IMR-90 (cell line): ENCODE results near the gene DLGAP3. TPM values are rescaled to one million over a fixed set of nuclear protein-coding genes. Genes with fewer than 3 reads are reported as not detected.
"Not testable (repeated sequence)": the region's sequence is repeated elsewhere in the genome, so short reads cannot be mapped to it uniquely, and the experiment has no call there.

ENCODE experiments used
- ATAC-seq: fragments of 200-7000 bp; cut with Tn5 transposase; 2 replicates; pipeline ENCODE4 v1.9.1; 2020; ENCODE audit warnings: low read depth, mild to moderate bottlenecking, moderate library complexity
- BruUV-seq: library from RNA; stranded (reverse); fragments of 400-500 nt; replicated peaks from 2 replicates; lab custom pipeline; 2021; lab: Mats Ljungman, UMichigan
- CTCF ChIA-PET: fragments of 300-600 bp; formaldehyde crosslinking; extraction: SDS; loops from one replicate; lab custom pipeline; 2021; ENCODE audit warnings: antibody characterized with exemption; lab: Yijun Ruan, JAX
- POLR2A ChIA-PET: fragments of 300-600 bp; sonication (Branson Sonifier 250); formaldehyde crosslinking; loops from one replicate; lab custom pipeline; 2022; ENCODE audit warnings: antibody characterized with exemption; ENCODE audit not compliant: unreplicated experiment; lab: Charles Lee
- DNase-seq: peaks from one replicate; pipeline ENCODE4 v3.0.0; 2013
- H2AFZ ChIP-seq: replicated peaks from 2 replicates; pipeline ENCODE3; 2013; ENCODE audit warnings: low read length, mild to moderate bottlenecking; ENCODE audit not compliant: poor library complexity
- H2AK5ac ChIP-seq: 2 replicates; pipeline ENCODE4 v1.6.1; 2013; ENCODE audit warnings: low read depth, low read length, inconsistent platforms
- H2AK9ac ChIP-seq: replicated peaks from 2 replicates; pipeline ENCODE3; 2013; ENCODE audit warnings: mild to moderate bottlenecking, low read depth, low read length, moderate library complexity; ENCODE audit not compliant: poor library complexity
- H2BK120ac ChIP-seq: 2 replicates; pipeline ENCODE4 v1.6.1; 2013; ENCODE audit warnings: low read depth, low read length, inconsistent platforms
- H2BK15ac ChIP-seq: 3 replicates; pipeline ENCODE4 v1.6.1; 2013; ENCODE audit warnings: low read depth, low read length, inconsistent platforms
- H2BK20ac ChIP-seq: 2 replicates; pipeline ENCODE4 v1.6.1; 2013; ENCODE audit warnings: low read depth, mild to moderate bottlenecking, inconsistent platforms, low read length, moderate library complexity
- H2BK5ac ChIP-seq: 2 replicates; pipeline ENCODE4 v1.6.1; 2013; ENCODE audit warnings: mild to moderate bottlenecking, low read depth, low read length, inconsistent platforms; ENCODE audit not compliant: poor library complexity, severe bottlenecking
- H3K14ac ChIP-seq: replicated peaks from 2 replicates; pipeline ENCODE4 v1.6.1; 2013; ENCODE audit warnings: low read depth, low read length, inconsistent platforms
- H3K18ac ChIP-seq: 2 replicates; pipeline ENCODE4 v1.6.1; 2013; ENCODE audit warnings: low read depth, low read length, control low read depth
- H3K23ac ChIP-seq: 2 replicates; pipeline ENCODE4 v1.6.1; 2013; ENCODE audit warnings: low read depth, low read length, inconsistent platforms
- H3K27ac ChIP-seq: 2 replicates; pipeline ENCODE4 v1.5.1; 2013; ENCODE audit warnings: mild to moderate bottlenecking, control low read depth, low read length; ENCODE audit not compliant: insufficient read depth
- H3K27me3 ChIP-seq: 2 replicates; pipeline ENCODE4 v1.6.1; 2013; ENCODE audit warnings: low read length; ENCODE audit not compliant: control insufficient read depth, insufficient read depth
- H3K36me3 ChIP-seq: 2 replicates; pipeline ENCODE4 v1.6.1; 2013; ENCODE audit warnings: low read length, mixed read lengths; ENCODE audit not compliant: control insufficient read depth, insufficient read depth
- H3K4ac ChIP-seq: 2 replicates; pipeline ENCODE4 v1.6.1; 2013; ENCODE audit warnings: low read depth, low read length, inconsistent platforms
- H3K4me1 ChIP-seq: 2 replicates; pipeline ENCODE4 v1.6.1; 2013; ENCODE audit warnings: low read length, mixed read lengths; ENCODE audit not compliant: control insufficient read depth, insufficient read depth
- H3K4me2 ChIP-seq: 2 replicates; pipeline ENCODE4 v1.6.1; 2013; ENCODE audit warnings: low read depth, mild to moderate bottlenecking, control low read depth, low read length, moderate library complexity
- H3K4me3 ChIP-seq: 2 replicates; pipeline ENCODE4 v1.5.1; 2013; ENCODE audit warnings: low read depth, mild to moderate bottlenecking, control low read depth, low read length, moderate library complexity; ENCODE audit not compliant: insufficient read depth
- H3K56ac ChIP-seq: 2 replicates; pipeline ENCODE4 v1.6.1; 2013; ENCODE audit warnings: low read length, inconsistent platforms; ENCODE audit not compliant: insufficient read depth; ENCODE audit errors: extremely low read depth
- H3K79me1 ChIP-seq, 2 experiments: 2 replicates each; pipeline ENCODE4 v1.6.1; 2013; ENCODE audit warnings: low read length in 2 of 2, inconsistent platforms in 1 of 2, low read depth in 1 of 2
- H3K9ac ChIP-seq: 2 replicates; pipeline ENCODE4 v1.6.1; 2013; ENCODE audit warnings: low read depth, low read length, control low read depth
- H3K9me1 ChIP-seq: 2 replicates; pipeline ENCODE4 v1.6.1; 2013; ENCODE audit warnings: low read length, inconsistent platforms; ENCODE audit not compliant: insufficient read depth
- H3K9me3 ChIP-seq: 2 replicates; pipeline ENCODE4 v1.6.1; 2013; ENCODE audit warnings: low read length; ENCODE audit not compliant: control insufficient read depth, insufficient read depth
- H4K20me1 ChIP-seq: 2 replicates; pipeline ENCODE4 v1.6.1; 2013; ENCODE audit warnings: low read length, inconsistent platforms; ENCODE audit not compliant: insufficient read depth
- H4K5ac ChIP-seq: 2 replicates; pipeline ENCODE4 v1.6.1; 2013; ENCODE audit warnings: mild to moderate bottlenecking, low read depth, low read length, control low read depth
- H4K8ac ChIP-seq, 2 experiments: 2 replicates each; pipeline ENCODE4 v1.6.1; 2013; ENCODE audit warnings: low read depth in 2 of 2, low read length in 2 of 2, control low read depth in 1 of 2, inconsistent platforms in 1 of 2
- H4K91ac ChIP-seq: 2 replicates; pipeline ENCODE4 v1.6.1; 2013; ENCODE audit warnings: low read depth, low read length, inconsistent platforms; ENCODE audit not compliant: insufficient read depth
- CTCF ChIP-seq: conservative IDR thresholded peaks from 2 replicates; pipeline ENCODE4 v1.5.1; 2012; ENCODE audit warnings: mild to moderate bottlenecking, low read depth, low read length, improper control_type of control experiment
- FOS ChIP-seq: fragments of 150-350 bp; IDR thresholded peaks from 2 replicates; pipeline ENCODE4 v1.6.1; 2016; ENCODE audit warnings: low read depth, low read length
- MXI1 ChIP-seq: IDR thresholded peaks from 2 replicates; pipeline ENCODE4 v1.6.1; 2012; ENCODE audit warnings: low read depth, mild to moderate bottlenecking, low read length, moderate library complexity, borderline replicate concordance
- NFE2L2 ChIP-seq: fragments of 150-350 bp; IDR thresholded peaks from 2 replicates; pipeline ENCODE4 v1.6.1; 2016; ENCODE audit warnings: low read depth, mild to moderate bottlenecking, low read length
- RCOR1 ChIP-seq: IDR thresholded peaks from 2 replicates; pipeline ENCODE4 v1.6.1; 2012; ENCODE audit warnings: mild to moderate bottlenecking, low read length, improper control_type of control experiment; ENCODE audit not compliant: insufficient replicate concordance
- SMC3 ChIP-seq: fragments of 150-350 bp; IDR thresholded peaks from 2 replicates; pipeline ENCODE4 v1.6.1; 2016; ENCODE audit warnings: low read depth, mild to moderate bottlenecking, antibody characterized with exemption, low read length, moderate library complexity
- WGBS, 2 experiments: methylation state at CpG; one replicate each; pipeline versions ENCODE4 v1.1.5 to v1.1.7; 2013; ENCODE audit warnings: missing lambda C conversion rate in 2 of 2; ENCODE audit not compliant: insufficient read length in 1 of 2; ENCODE audit errors: extremely low coverage in 2 of 2; 5-methylcytosine and 5-hydroxymethylcytosine counted together
- dilution Hi-C: fragments of 300-500 bp; cut with HindIII; formaldehyde crosslinking; loops from one replicate; pipeline ENCODE4 v1.14.3; 2018; ENCODE audit warnings: low sequenced_read_pairs; ENCODE audit not compliant: unreplicated experiment
- in situ Hi-C: fragments of 300-500 bp; cut with MboI; formaldehyde crosslinking; loops from 3 replicates; pipeline ENCODE4 v1.14.3; 2019; ENCODE audit warnings: low sequenced_read_pairs, inconsistent platforms, mixed read lengths
- intact Hi-C: fragments of 100-400 bp; cut with micrococcal nuclease; formaldehyde crosslinking; loops from 2 replicates; pipeline ENCODE4 v1.10.0; 2022
- polyA plus RNA-seq, 3 experiments: library from polyadenylated mRNA; depleted of rRNA; stranded (reverse); fragments of >200 nt; gene quantifications; 2 replicates each; pipeline ENCODE4 v1.2.3, GENCODE V29; 2012; ENCODE audit warnings: low replicate concordance in 1 of 3
- total RNA-seq: library from RNA; depleted of rRNA; stranded (reverse); fragments of >200 nt; gene quantifications from 2 replicates; pipeline ENCODE4 v1.2.3, GENCODE V29; 2012

The DLGAP3 gene
- total and polyA plus RNA-seq, 2 of the 4 experiments (the other 2 are of a cell fraction), result 0.02 TPM; not detected in 1

- no peaks in the 10 kb centered on the region for H3K4me1 ChIP-seq
- no peaks in the 10 kb centered on the region for H4K20me1 ChIP-seq
- dilution Hi-C loops, result no loop called here
- H4K91ac ChIP-seq, result no peak overlapping the region
- ChIA-PET POLR2A (no interaction called here), CTCF (no interaction called here)
- no peaks in the 10 kb centered on the region for H3K79me1 ChIP-seq
- H3K4me2 ChIP-seq, result no peak overlapping the region
- no peak overlapping the region for H2BK120ac ChIP-seq
- H3K4me3 ChIP-seq, result no peak overlapping the region
- no peaks in the 10 kb centered on the region for H3K36me3 ChIP-seq
- no peaks in the 10 kb centered on the region for H3K9me1 ChIP-seq
- WGBS, 2 experiments, result no CpG with 5 or more reads among the region's 5 CpGs
- H3K27ac ChIP-seq, result no peak overlapping the region
- no peak overlapping the region for H4K5ac ChIP-seq
- in situ Hi-C loops, result no loop called here
- H3K18ac ChIP-seq, result no peak overlapping the region
- no peak overlapping the region for H3K23ac ChIP-seq
- TF ChIP-seq FOS (no peak), RCOR1 (no peak), NFE2L2 (no peak), MXI1 (no peak), SMC3 (no peak), CTCF (no peak)
- no peak overlapping the region for H3K4ac ChIP-seq
- no peak overlapping the region for H3K56ac ChIP-seq
- H2BK15ac ChIP-seq, result no peak overlapping the region
- no peak overlapping the region for H2AK5ac ChIP-seq
- H3K9ac ChIP-seq, result no peak overlapping the region
- intact Hi-C loops, result no loop called here
- peaks cover 4% of the 10 kb centered on the region; the same call in 1 of the 2 replicates for H3K9me3 ChIP-seq
- BruUV-seq, result no TSS peak
- H2BK5ac ChIP-seq, result no peak overlapping the region
- H2AK9ac ChIP-seq, result no peak overlapping the region
- no peak overlapping the region for H4K8ac ChIP-seq
- no peak for DNase-seq
- no peak for ATAC-seq
- no peak overlapping the region for H3K14ac ChIP-seq
- H2BK20ac ChIP-seq, result no peak overlapping the region
- no peak overlapping the region for H2AFZ ChIP-seq
- H3K27me3 ChIP-seq, result no peaks in the 10 kb centered on the region; the same call in 1 of the 2 replicates
Observed at GRCh38 chr1:34970220-34970735, 40.8 kb upstream of the DLGAP3 start.

- H2BK15ac ChIP-seq, DNase-seq, H3K9me3 ChIP-seq, H4K8ac ChIP-seq, H3K9me1 ChIP-seq, H2AFZ ChIP-seq, H2BK5ac ChIP-seq, H3K56ac ChIP-seq, H2BK20ac ChIP-seq, BruUV-seq, H3K18ac ChIP-seq, H2AK5ac ChIP-seq, H2BK120ac ChIP-seq, ATAC-seq, POLR2A ChIA-PET, in situ Hi-C loops, H3K4me2 ChIP-seq, H4K20me1 ChIP-seq, H3K4ac ChIP-seq, H4K5ac ChIP-seq, H3K79me1 ChIP-seq, H3K4me3 ChIP-seq, CTCF ChIA-PET, H3K9ac ChIP-seq, H3K23ac ChIP-seq, H3K4me1 ChIP-seq, intact Hi-C loops, dilution Hi-C loops, H3K36me3 ChIP-seq, H3K27me3 ChIP-seq, H3K14ac ChIP-seq, H4K91ac ChIP-seq, H2AK9ac ChIP-seq, H3K27ac ChIP-seq: not testable (repeated sequence)
- WGBS, 2 experiments, result no CpG with 5 or more reads among the region's 3 CpGs
Observed at GRCh38 chr1:34968297-34968696, 38.8 kb upstream of the DLGAP3 start.
